Sigmoid colon (tissue), 4 donors: ENCODE measurements around the gene SART3.

Source experiments
- CTCF ChIP-seq, 4 experiments: fragments of 450-650 bp in 3 of 4; fragments of 200-600 bp in 1 of 4; IDR thresholded peaks; one replicate each; pipeline ENCODE4 v1.5.1; 2016 to 2019; ENCODE audit warnings: antibody characterized with exemption in 4 of 4, mild to moderate bottlenecking in 3 of 4, moderate library complexity in 2 of 4
- EP300 ChIP-seq, 4 donors: sonication (generic); formaldehyde crosslinking; IDR thresholded peaks; one replicate each; pipeline ENCODE4 v1.6.1; 2017; ENCODE audit warnings: antibody characterized with exemption in 4 of 4
- POLR2A ChIP-seq, 2 donors: fragments of 450-650 bp; IDR thresholded peaks; one replicate each; pipeline ENCODE4 v1.6.1; 2016; ENCODE audit warnings: antibody characterized with exemption in 2 of 2, mild to moderate bottlenecking in 2 of 2, moderate library complexity in 2 of 2
- POLR2AphosphoS5 ChIP-seq, 4 donors: sonication (generic); formaldehyde crosslinking; IDR thresholded peaks; one replicate each; pipeline ENCODE4 v1.6.1; 2017; ENCODE audit warnings: antibody characterized with exemption in 4 of 4

GRCh38 chr12:108502922-108503321, 58.1 kb downstream of the SART3 start:
- no peak for TF ChIP-seq CTCF (IDR thresholded peaks at IDR 0.05)
- no peak for TF ChIP-seq POLR2A (IDR thresholded peaks at IDR 0.05)
- TF ChIP-seq POLR2AphosphoS5 (IDR thresholded peaks at IDR 0.05): no peak
- no peak for TF ChIP-seq EP300 (IDR thresholded peaks at IDR 0.05)
